Small intestine (tissue), 7 donors: ENCODE data around the gene DNAJB13. TPM values are rescaled to one million over a fixed set of nuclear protein-coding genes. Genes with fewer than 3 reads are reported as not detected.
"Not testable (repeated sequence)": the region's sequence is repeated elsewhere in the genome, so short reads cannot be mapped to it uniquely, and the experiment has no call there.

Experiments used
- DNase-seq, 2 donors: peaks; one replicate each; pipeline versions ENCODE4 v3.0.0 to v3.0.0-alpha.2; 2013
- FAIRE-seq: peaks from 2 replicates; lab custom pipeline; 2012; peaks lifted over from hg19 to GRCh38; lab: Jason Lieb, UNC
- H3K27ac ChIP-seq, 3 donors: one replicate each; pipeline ENCODE4 v1.5.1; 2013; ENCODE audit warnings: low read length in 2 of 3, mild to moderate bottlenecking in 2 of 3, control low read depth in 1 of 3, inconsistent platforms in 1 of 3, low read depth in 1 of 3, moderate library complexity in 1 of 3
- H3K27me3 ChIP-seq, 3 donors: one replicate each; pipeline ENCODE4 v1.6.1; 2013; ENCODE audit warnings: low read length in 3 of 3, inconsistent platforms in 1 of 3; ENCODE audit not compliant: control insufficient read depth in 3 of 3, insufficient read depth in 3 of 3
- H3K36me3 ChIP-seq, 3 donors: one replicate each; pipeline ENCODE4 v1.6.1; 2013; ENCODE audit warnings: low read length in 3 of 3, inconsistent platforms in 1 of 3, low read depth in 1 of 3, mild to moderate bottlenecking in 1 of 3, moderate library complexity in 1 of 3; ENCODE audit not compliant: control insufficient read depth in 3 of 3, insufficient read depth in 2 of 3
- H3K4me1 ChIP-seq, 3 donors: one replicate each; pipeline ENCODE4 v1.6.1; 2013; ENCODE audit warnings: low read length in 2 of 3, inconsistent platforms in 1 of 3, low read depth in 1 of 3, mild to moderate bottlenecking in 1 of 3, moderate library complexity in 1 of 3; ENCODE audit not compliant: control insufficient read depth in 3 of 3, insufficient read depth in 2 of 3
- H3K4me3 ChIP-seq, 3 donors: one replicate each; pipeline ENCODE4 v1.5.1; 2013; ENCODE audit warnings: low read length in 3 of 3, control low read depth in 1 of 3, inconsistent platforms in 1 of 3, low read depth in 1 of 3, mild to moderate bottlenecking in 1 of 3, moderate library complexity in 1 of 3
- H3K9me3 ChIP-seq, 2 donors: one replicate each; pipeline ENCODE4 v1.6.1; 2013; ENCODE audit warnings: low read depth in 1 of 2, low read length in 1 of 2; ENCODE audit not compliant: control insufficient read depth in 2 of 2, insufficient read depth in 1 of 2
- WGBS, 3 donors: extraction: QIAGEN DNeasy Blood & Tissue Kit; methylation state at CpG; one replicate each; pipeline ENCODE4 v1.1.7; 2013; 5-methylcytosine and 5-hydroxymethylcytosine counted together
- polyA plus RNA-seq, 4 donors: library from polyadenylated mRNA; stranded (reverse) in 3 of 4; unstranded in 1 of 4; fragments of 200-250 nt in 3 of 4; fragments of 120-200 nt in 1 of 4; gene quantifications; one replicate each; pipeline versions ENCODE4 v1.2.1 to v1.2.3, GENCODE V29; 2013
- donor health status: healthy with polysubstance abuse.
- donor health status: control.
- donor health status: control.
- donor health status: Bipolar disorder and iron deficiency.
- donor health status: healthy.

Gene DNAJB13
- polyA plus RNA-seq, 4 donors: 0.03 to 4.5 (median 0.33) TPM

- Histone ChIP-seq H3K27ac (peak overlapping the region; percentile 55 to 95 (median 94)), H3K36me3 (peaks cover 0 to 21% (median 2%) of the 10 kb centered on the region in 3 donors), H3K4me3 (peak overlapping the region in 2 of 3 donors; percentile 66 to 77), H3K4me1 (peaks cover 0 to 23% (median 0%) of the 10 kb centered on the region in 3 donors), H3K27me3 (no peaks in the 10 kb centered on the region), H3K9me3 (no peaks in the 10 kb centered on the region)
- FAIRE-seq: no peak
- WGBS, 3 donors: 55 to 68% (median 62%) methylated on average over 18 of the region's 18 CpGs
- DNase-seq: no peak
Measured at GRCh38 chr11:73983741-73984538, 33.1 kb downstream of the DNAJB13 start.

GRCh38 chr11:73985661-73986060 lies 34.8 kb downstream of the DNAJB13 start:
- not testable (repeated sequence) for H3K27ac ChIP-seq, H3K27me3 ChIP-seq, H3K4me3 ChIP-seq, DNase-seq, H3K36me3 ChIP-seq, FAIRE-seq, H3K9me3 ChIP-seq
- WGBS, 3 donors: 91 to 95% (median 93%) methylated on average over 4 of the region's 4 CpGs
- peaks cover 0 to 12% (median 0%) of the 10 kb centered on the region in 3 donors for H3K4me1 ChIP-seq

- no peak for FAIRE-seq
- Histone ChIP-seq H3K9me3 (no peaks in the 10 kb centered on the region), H3K36me3 (no peaks in the 10 kb centered on the region), H3K4me1 (peaks cover 0 to 5% (median 0%) of the 10 kb centered on the region in 3 donors), H3K27ac (no peak overlapping the region), H3K27me3 (no peaks in the 10 kb centered on the region), H3K4me3 (no peak overlapping the region)
- no peak for DNase-seq
- 67 to 91% (median 73%) methylated on average over 7 of the region's 7 CpGs for WGBS, 3 donors
Measured at GRCh38 chr11:73988227-73988626, 37.4 kb downstream of the DNAJB13 start.

- Histone ChIP-seq H3K9me3 (no peaks in the 10 kb centered on the region), H3K27ac (no peak overlapping the region), H3K36me3 (no peaks in the 10 kb centered on the region), H3K27me3 (no peaks in the 10 kb centered on the region), H3K4me1 (no peaks in the 10 kb centered on the region), H3K4me3 (no peak overlapping the region)
- no peak for FAIRE-seq
- 89 to 97% (median 91%) methylated on average over 6 of the region's 6 CpGs for WGBS, 3 donors
- no peak for DNase-seq
Measured at GRCh38 chr11:73989156-73989555, 38.3 kb downstream of the DNAJB13 start.

- H3K9me3 ChIP-seq: no peaks in the 10 kb centered on the region
- H3K36me3 ChIP-seq: no peaks in the 10 kb centered on the region
- H3K27me3 ChIP-seq: no peaks in the 10 kb centered on the region
- 72 to 89% (median 77%) methylated on average over 2 of the region's 2 CpGs for WGBS, 3 donors
- H3K4me3 ChIP-seq: no peak overlapping the region
- FAIRE-seq (no peak), DNase-seq (no peak)
- H3K4me1 ChIP-seq: no peaks in the 10 kb centered on the region
- no peak overlapping the region for H3K27ac ChIP-seq
Measured at GRCh38 chr11:73990730-73991129, 39.9 kb downstream of the DNAJB13 start.

GRCh38 chr11:73991471-73992006 lies 40.7 kb downstream of the DNAJB13 start:
- Histone ChIP-seq H3K27ac (no peak overlapping the region), H3K27me3 (no peaks in the 10 kb centered on the region), H3K36me3 (no peaks in the 10 kb centered on the region), H3K4me3 (no peak overlapping the region), H3K9me3 (no peaks in the 10 kb centered on the region), H3K4me1 (no peaks in the 10 kb centered on the region)
- FAIRE-seq (no peak), DNase-seq (no peak)
- 75 to 90% (median 84%) methylated on average over 6 of the region's 6 CpGs for WGBS, 3 donors

GRCh38 chr11:73995247-73995646 lies 44.4 kb downstream of the DNAJB13 start:
- no peak for FAIRE-seq
- Histone ChIP-seq H3K27me3 (no peaks in the 10 kb centered on the region), H3K27ac (peak overlapping the region in 1 of 3 donors; percentile 9), H3K4me1 (no peaks in the 10 kb centered on the region), H3K4me3 (no peak overlapping the region), H3K36me3 (peaks cover 0 to 3% (median 3%) of the 10 kb centered on the region in 3 donors), H3K9me3 (no peaks in the 10 kb centered on the region)
- peak in 1 of 2 donors; percentile 25 for DNase-seq
- WGBS, 3 donors: 46 to 82% (median 65%) methylated on average over 2 of the region's 2 CpGs

- H3K27me3 ChIP-seq: no peaks in the 10 kb centered on the region
- no peaks in the 10 kb centered on the region for H3K9me3 ChIP-seq
- H3K36me3 ChIP-seq: peaks cover 0 to 6% (median 3%) of the 10 kb centered on the region in 3 donors
- H3K4me1 ChIP-seq: no peaks in the 10 kb centered on the region
- 61 to 70% (median 69%) methylated on average over 2 of the region's 2 CpGs for WGBS, 3 donors
- H3K27ac ChIP-seq: peak overlapping the region in 1 of 3 donors; percentile 65
- DNase-seq (peak in 1 of 2 donors; percentile 35), FAIRE-seq (no peak)
- H3K4me3 ChIP-seq: no peak overlapping the region
Measured at GRCh38 chr11:73995731-73996130, 44.9 kb downstream of the DNAJB13 start.
